CD4-positive, CD25-positive, alpha-beta regulatory T cell (primary cell): ENCODE measurements around the gene SPATA12. TPM values are rescaled to one million over a fixed set of nuclear protein-coding genes. Genes with fewer than 3 reads are reported as not detected.
A peak's percentile ranks its signal among the peaks of the same experiment; 100 is the strongest.

Source experiments
- ATAC-seq, 2 donors: fragments of 150-1000 bp; cut with Tn5 transposase; one replicate each; pipeline ENCODE4 v1.10.0; 2021; ENCODE audit warnings: low read depth in 2 of 2, moderate number of reproducible peaks in 2 of 2, moderate library complexity in 1 of 2
- DNase-seq, 3 donors: peaks; one replicate each; pipeline versions ENCODE4 v3.0.0 to v3.0.0-alpha.2; 2012 to 2022; ENCODE audit warnings: mixed read lengths in 1 of 3
- H3K27ac ChIP-seq: one replicate; pipeline ENCODE4 v1.7.0; 2013; ENCODE audit warnings: mild to moderate bottlenecking, low read length; ENCODE audit not compliant: insufficient read depth, poor library complexity, severe bottlenecking
- H3K27me3 ChIP-seq: one replicate; pipeline ENCODE4 v1.7.0; 2013; ENCODE audit warnings: low read length; ENCODE audit not compliant: control insufficient read depth, insufficient read depth
- H3K36me3 ChIP-seq: one replicate; pipeline ENCODE4 v1.7.0; 2013; ENCODE audit warnings: mild to moderate bottlenecking, low read length, moderate library complexity; ENCODE audit not compliant: control insufficient read depth, insufficient read depth
- H3K4me1 ChIP-seq: 2 replicates; pipeline ENCODE4 v1.7.0; 2013; ENCODE audit warnings: mild to moderate bottlenecking, low read length; ENCODE audit not compliant: insufficient read depth, control insufficient read depth, poor library complexity, severe bottlenecking
- H3K4me3 ChIP-seq: one replicate; pipeline ENCODE4 v1.7.0; 2013; ENCODE audit warnings: low read depth, mild to moderate bottlenecking, low read length, moderate library complexity
- H3K9me3 ChIP-seq, 2 experiments: 1 replicate in 1 of 2; 2 replicates in 1 of 2; pipeline ENCODE4 v1.7.0; 2013; ENCODE audit warnings: low read length in 2 of 2, mild to moderate bottlenecking in 1 of 2, moderate library complexity in 1 of 2; ENCODE audit not compliant: control insufficient read depth in 2 of 2
- H3K27ac Mint-ChIP-seq, 3 donors: one replicate each; pipeline ENCODE4 v1.8.0; 2020 to 2022; ENCODE audit warnings: mild to moderate bottlenecking in 3 of 3, mixed read lengths in 3 of 3, moderate library complexity in 2 of 3
- H3K27me3 Mint-ChIP-seq: one replicate; pipeline ENCODE4 v1.8.0; 2022; ENCODE audit warnings: mild to moderate bottlenecking, mixed read lengths
- H3K36me3 Mint-ChIP-seq: one replicate; pipeline ENCODE4 v1.8.0; 2020; ENCODE audit warnings: mixed read lengths
- H3K4me1 Mint-ChIP-seq, 4 donors: one replicate each; pipeline ENCODE4 v1.8.0; 2020 to 2022; ENCODE audit warnings: mixed read lengths in 4 of 4, mild to moderate bottlenecking in 1 of 4
- H3K4me3 Mint-ChIP-seq, 4 donors: one replicate each; pipeline ENCODE4 v1.8.0; 2020 to 2022; ENCODE audit warnings: mild to moderate bottlenecking in 4 of 4, mixed read lengths in 4 of 4, moderate library complexity in 3 of 4
- H3K9me3 Mint-ChIP-seq, 7 donors: one replicate each; pipeline ENCODE4 v1.8.0; 2020 to 2022; ENCODE audit warnings: mixed read lengths in 7 of 7, mild to moderate bottlenecking in 3 of 7, moderate library complexity in 2 of 7
- polyA plus RNA-seq, 4 donors: library from polyadenylated mRNA; unstranded; fragments of 300-500 nt; fragmentation: Illumina TruSeq; gene quantifications; one replicate each; pipeline ENCODE4 v1.2.3, GENCODE V29; 2021
- total RNA-seq: library from RNA; stranded (reverse); gene quantifications from one replicate; pipeline ENCODE4 v1.2.3, GENCODE V29; 2022

The SPATA12 gene
- total and polyA plus RNA-seq, 5 donors from 2014 or later, result not detected

GRCh38 chr3:57065588-57065987, 5.1 kb downstream of the SPATA12 start:
- H3K4me3 ChIP-seq, result no peak overlapping the region
- DNase-seq (no peak), ATAC-seq (no peak)
- peaks cover 4% of the 10 kb centered on the region for H3K4me1 ChIP-seq
- H3K27ac Mint-ChIP-seq, result no peak overlapping the region
- H3K9me3 ChIP-seq, result no peaks in the 10 kb centered on the region
- no peaks in the 10 kb centered on the region for H3K36me3 Mint-ChIP-seq
- H3K4me1 Mint-ChIP-seq, result peaks cover 0 to 10% (median 4%) of the 10 kb centered on the region in 4 donors
- H3K4me3 Mint-ChIP-seq, result no peak overlapping the region
- H3K36me3 ChIP-seq, result no peaks in the 10 kb centered on the region
- H3K27me3 ChIP-seq, result peaks cover 4% of the 10 kb centered on the region
- peaks cover 0 to 1% (median 0%) of the 10 kb centered on the region in 7 donors for H3K9me3 Mint-ChIP-seq
- no peak overlapping the region for H3K27ac ChIP-seq
- peaks cover 15% of the 10 kb centered on the region for H3K27me3 Mint-ChIP-seq

GRCh38 chr3:57066471-57066870, 6.0 kb downstream of the SPATA12 start:
- peaks cover 0 to 10% (median 4%) of the 10 kb centered on the region in 4 donors for H3K4me1 Mint-ChIP-seq
- peaks cover 4% of the 10 kb centered on the region for H3K27me3 ChIP-seq
- DNase-seq, result no peak
- H3K27me3 Mint-ChIP-seq, result peaks cover 21% of the 10 kb centered on the region
- H3K27ac ChIP-seq, result no peak overlapping the region
- no peak for ATAC-seq
- no peak overlapping the region for H3K4me3 ChIP-seq
- H3K9me3 Mint-ChIP-seq, result no peaks in the 10 kb centered on the region
- H3K9me3 ChIP-seq, result no peaks in the 10 kb centered on the region
- H3K36me3 Mint-ChIP-seq, result no peaks in the 10 kb centered on the region
- no peak overlapping the region for H3K4me3 Mint-ChIP-seq
- no peaks in the 10 kb centered on the region for H3K36me3 ChIP-seq
- peaks cover 4% of the 10 kb centered on the region for H3K4me1 ChIP-seq
- no peak overlapping the region for H3K27ac Mint-ChIP-seq

GRCh38 chr3:57068437-57069089, 8.1 kb downstream of the SPATA12 start:
- Mint-ChIP-seq H3K4me1 (peaks cover 0 to 7% (median 4%) of the 10 kb centered on the region in 4 donors), H3K27me3 (peaks cover 30% of the 10 kb centered on the region), H3K9me3 (no peaks in the 10 kb centered on the region), H3K27ac (no peak overlapping the region), H3K4me3 (no peak overlapping the region), H3K36me3 (no peaks in the 10 kb centered on the region)
- Histone ChIP-seq H3K4me1 (peaks cover 4% of the 10 kb centered on the region), H3K27me3 (peaks cover 6% of the 10 kb centered on the region), H3K27ac (no peak overlapping the region), H3K36me3 (no peaks in the 10 kb centered on the region), H3K9me3 (no peaks in the 10 kb centered on the region), H3K4me3 (no peak overlapping the region)
- DNase-seq (peak in 1 of 3 donors; percentile 10), ATAC-seq (peak; percentile 71 to 82)

- Histone ChIP-seq H3K27ac (no peak overlapping the region), H3K27me3 (peaks cover 6% of the 10 kb centered on the region), H3K4me3 (no peak overlapping the region), H3K36me3 (no peaks in the 10 kb centered on the region), H3K4me1 (peaks cover 4% of the 10 kb centered on the region), H3K9me3 (no peaks in the 10 kb centered on the region)
- no peak for ATAC-seq
- no peak overlapping the region for H3K4me3 Mint-ChIP-seq
- H3K27me3 Mint-ChIP-seq, result peaks cover 35% of the 10 kb centered on the region
- H3K27ac Mint-ChIP-seq, result no peak overlapping the region
- no peaks in the 10 kb centered on the region for H3K9me3 Mint-ChIP-seq
- DNase-seq, result no peak
- peaks cover 0 to 7% (median 4%) of the 10 kb centered on the region in 4 donors for H3K4me1 Mint-ChIP-seq
- no peaks in the 10 kb centered on the region for H3K36me3 Mint-ChIP-seq
Observed at GRCh38 chr3:57069503-57069902, 9.0 kb downstream of the SPATA12 start.

GRCh38 chr3:57073628-57074027, 13.2 kb downstream of the SPATA12 start:
- Mint-ChIP-seq H3K27ac (no peak overlapping the region), H3K4me3 (no peak overlapping the region), H3K27me3 (peaks cover 64% of the 10 kb centered on the region), H3K4me1 (peaks cover 0 to 8% (median 5%) of the 10 kb centered on the region in 4 donors), H3K36me3 (no peaks in the 10 kb centered on the region), H3K9me3 (no peaks in the 10 kb centered on the region)
- Histone ChIP-seq H3K36me3 (no peaks in the 10 kb centered on the region), H3K27ac (no peak overlapping the region), H3K4me3 (no peak overlapping the region), H3K27me3 (peaks cover 30% of the 10 kb centered on the region), H3K9me3 (no peaks in the 10 kb centered on the region), H3K4me1 (peaks cover 10% of the 10 kb centered on the region)
- DNase-seq, result no peak
- no peak for ATAC-seq

- ATAC-seq (no peak), DNase-seq (no peak)
- Histone ChIP-seq H3K27me3 (peaks cover 30% of the 10 kb centered on the region), H3K4me1 (peaks cover 14% of the 10 kb centered on the region), H3K9me3 (no peaks in the 10 kb centered on the region), H3K36me3 (no peaks in the 10 kb centered on the region), H3K27ac (no peak overlapping the region), H3K4me3 (no peak overlapping the region)
- H3K27ac Mint-ChIP-seq, result no peak overlapping the region
- H3K27me3 Mint-ChIP-seq, result peaks cover 60% of the 10 kb centered on the region
- no peaks in the 10 kb centered on the region for H3K9me3 Mint-ChIP-seq
- no peak overlapping the region for H3K4me3 Mint-ChIP-seq
- H3K36me3 Mint-ChIP-seq, result no peaks in the 10 kb centered on the region
- peaks cover 0 to 8% (median 2%) of the 10 kb centered on the region in 4 donors for H3K4me1 Mint-ChIP-seq
Observed at GRCh38 chr3:57074135-57074534, 13.7 kb downstream of the SPATA12 start.

- Histone ChIP-seq H3K9me3 (no peaks in the 10 kb centered on the region), H3K4me1 (peaks cover 14% of the 10 kb centered on the region), H3K27me3 (peaks cover 38% of the 10 kb centered on the region), H3K27ac (no peak overlapping the region), H3K4me3 (no peak overlapping the region), H3K36me3 (no peaks in the 10 kb centered on the region)
- DNase-seq, result no peak
- H3K27ac Mint-ChIP-seq, result no peak overlapping the region
- H3K36me3 Mint-ChIP-seq, result no peaks in the 10 kb centered on the region
- peaks cover 0 to 2% (median 0%) of the 10 kb centered on the region in 7 donors for H3K9me3 Mint-ChIP-seq
- no peak overlapping the region for H3K4me3 Mint-ChIP-seq
- peaks cover 0 to 12% (median 7%) of the 10 kb centered on the region in 4 donors for H3K4me1 Mint-ChIP-seq
- no peak for ATAC-seq
- H3K27me3 Mint-ChIP-seq, result peaks cover 66% of the 10 kb centered on the region
Observed at GRCh38 chr3:57076422-57076951, 16.0 kb downstream of the SPATA12 start.
